GM04503 (cell line): ENCODE results near the gene NEAT1.

ENCODE experiments used
- DNase-seq: peaks from one replicate; pipeline ENCODE4 v3.0.0-alpha.2; 2012; ENCODE audit warnings: low read depth

NEAT1 gene

GRCh38 chr11:65421794-65422632 lies 585 bp upstream of the NEAT1 start:
- DNase-seq: peak; percentile 69

DNA sequence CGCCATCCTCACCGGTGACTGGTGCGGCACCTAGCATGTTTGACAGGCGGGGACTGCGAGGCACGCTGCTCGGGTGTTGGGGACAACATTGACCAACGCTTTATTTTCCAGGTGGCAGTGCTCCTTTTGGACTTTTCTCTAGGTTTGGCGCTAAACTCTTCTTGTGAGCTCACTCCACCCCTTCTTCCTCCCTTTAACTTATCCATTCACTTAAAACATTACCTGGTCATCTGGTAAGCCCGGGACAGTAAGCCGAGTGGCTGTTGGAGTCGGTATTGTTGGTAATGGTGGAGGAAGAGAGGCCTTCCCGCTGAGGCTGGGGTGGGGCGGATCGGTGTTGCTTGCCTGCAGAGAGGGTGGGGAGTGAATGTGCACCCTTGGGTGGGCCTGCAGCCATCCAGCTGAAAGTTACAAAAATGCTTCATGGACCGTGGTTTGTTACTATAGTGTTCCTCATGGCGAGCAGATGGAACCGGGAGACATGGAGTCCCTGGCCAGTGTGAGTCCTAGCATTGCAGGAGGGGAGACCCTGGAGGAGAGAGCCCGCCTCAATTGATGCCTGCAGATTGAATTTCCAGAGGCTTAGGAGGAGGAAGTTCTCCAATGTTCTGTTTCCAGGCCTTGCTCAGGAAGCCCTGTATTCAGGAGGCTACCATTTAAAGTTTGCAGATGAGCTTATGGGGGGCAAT lies 1.1 kb downstream of the NEAT1 start:
- no peak for DNase-seq

DNA sequence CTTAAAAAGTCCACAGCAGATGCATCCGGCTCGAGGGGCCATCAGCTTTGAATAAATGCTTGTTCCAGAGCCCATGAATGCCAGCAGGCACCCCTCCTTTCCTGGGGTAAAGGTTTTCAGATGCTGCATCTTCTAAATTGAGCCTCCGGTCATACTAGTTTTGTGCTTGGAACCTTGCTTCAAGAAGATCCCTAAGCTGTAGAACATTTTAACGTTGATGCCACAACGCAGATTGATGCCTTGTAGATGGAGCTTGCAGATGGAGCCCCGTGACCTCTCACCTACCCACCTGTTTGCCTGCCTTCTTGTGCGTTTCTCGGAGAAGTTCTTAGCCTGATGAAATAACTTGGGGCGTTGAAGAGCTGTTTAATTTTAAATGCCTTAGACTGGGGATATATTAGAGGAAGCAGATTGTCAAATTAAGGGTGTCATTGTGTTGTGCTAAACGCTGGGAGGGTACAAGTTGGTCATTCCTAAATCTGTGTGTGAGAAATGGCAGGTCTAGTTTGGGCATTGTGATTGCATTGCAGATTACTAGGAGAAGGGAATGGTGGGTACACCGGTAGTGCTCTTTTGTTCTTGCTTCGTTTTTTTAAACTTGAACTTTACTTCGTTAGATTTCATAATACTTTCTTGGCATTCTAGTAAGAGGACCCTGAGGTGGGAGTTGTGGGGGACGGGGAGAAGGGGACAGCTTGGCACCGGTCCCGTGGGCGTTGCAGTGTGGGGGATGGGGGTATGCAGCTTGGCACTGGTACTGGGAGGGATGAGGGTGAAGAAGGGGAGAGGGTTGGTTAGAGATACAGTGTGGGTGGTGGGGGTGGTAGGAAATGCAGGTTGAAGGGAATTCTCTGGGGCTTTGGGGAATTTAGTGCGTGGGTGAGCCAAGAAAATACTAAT lies 1.9 kb downstream of the NEAT1 start:
- DNase-seq: peak; percentile 16

GRCh38 chr11:65425105-65425970 lies 2.7 kb downstream of the NEAT1 start:
- DNase-seq: peak; percentile 27

DNA sequence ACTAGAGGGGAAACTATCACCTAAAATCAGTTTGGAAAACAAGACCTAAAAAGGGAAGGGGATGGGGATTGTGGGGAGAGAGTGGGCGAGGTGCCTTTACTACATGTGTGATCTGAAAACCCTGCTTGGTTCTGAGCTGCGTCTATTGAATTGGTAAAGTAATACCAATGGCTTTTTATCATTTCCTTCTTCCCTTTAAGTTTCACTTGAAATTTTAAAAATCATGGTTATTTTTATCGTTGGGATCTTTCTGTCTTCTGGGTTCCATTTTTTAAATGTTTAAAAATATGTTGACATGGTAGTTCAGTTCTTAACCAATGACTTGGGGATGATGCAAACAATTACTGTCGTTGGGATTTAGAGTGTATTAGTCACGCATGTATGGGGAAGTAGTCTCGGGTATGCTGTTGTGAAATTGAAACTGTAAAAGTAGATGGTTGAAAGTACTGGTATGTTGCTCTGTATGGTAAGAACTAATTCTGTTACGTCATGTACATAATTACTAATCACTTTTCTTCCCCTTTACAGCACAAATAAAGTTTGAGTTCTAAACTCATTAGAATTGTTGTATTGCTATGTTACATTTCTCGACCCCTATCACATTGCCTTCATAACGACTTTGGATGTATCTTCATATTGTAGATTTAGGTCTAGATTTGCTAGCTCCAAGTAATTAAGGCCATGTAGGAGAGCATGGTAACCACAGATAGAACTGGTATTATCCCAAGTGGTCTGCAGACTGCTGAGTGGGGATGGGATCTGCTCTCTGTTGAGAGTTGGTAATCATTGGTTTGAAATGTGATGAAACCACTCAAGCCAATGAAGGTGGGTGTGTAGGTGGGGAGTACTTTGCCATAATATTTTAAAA lies 3.6 kb downstream of the NEAT1 start:
- peak; percentile 43 for DNase-seq

DNA sequence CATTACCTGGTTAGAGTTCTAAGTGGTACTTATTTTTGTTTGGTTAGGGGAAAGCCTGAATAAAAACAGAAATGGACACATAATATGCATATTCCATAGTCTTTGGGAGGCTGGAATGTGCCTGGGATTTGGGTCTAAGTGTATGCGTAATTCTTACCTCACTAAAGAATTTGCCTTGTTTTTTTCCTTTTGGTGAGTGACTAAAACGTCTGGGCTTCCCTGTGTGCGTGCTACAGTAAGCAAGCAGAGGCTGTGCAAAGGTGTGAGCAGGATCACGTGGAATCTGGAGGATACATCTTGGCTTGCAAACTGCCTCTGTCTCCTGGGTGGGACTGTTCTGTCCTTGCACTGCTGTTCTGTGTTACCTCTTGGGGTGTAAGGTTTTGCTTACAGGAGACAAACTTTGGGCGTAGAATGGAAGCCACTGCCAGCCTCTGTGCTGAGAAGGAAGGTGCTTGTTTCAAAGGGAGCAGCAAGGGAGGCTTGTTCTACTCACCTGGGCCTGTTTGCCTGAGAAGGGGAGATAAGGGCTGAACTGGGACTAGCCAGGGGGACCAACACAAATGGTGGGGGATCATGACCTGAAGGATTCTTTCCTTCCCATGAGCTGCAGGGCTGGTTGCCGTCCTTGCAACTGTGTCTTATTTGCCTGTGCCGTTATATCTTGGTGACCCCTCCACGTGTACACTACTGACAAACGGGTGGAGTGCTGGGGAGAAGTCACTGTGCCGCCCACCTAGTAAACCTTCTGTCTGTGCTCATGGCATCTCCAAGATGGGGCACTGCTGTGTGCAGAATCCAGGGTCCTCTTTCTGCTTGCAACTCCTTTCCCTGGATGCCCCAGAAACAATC lies 4.5 kb downstream of the NEAT1 start:
- peak; percentile 44 for DNase-seq

GRCh38 chr11:65427691-65428577 lies 5.3 kb downstream of the NEAT1 start:
- DNase-seq: peak; percentile 57

DNA sequence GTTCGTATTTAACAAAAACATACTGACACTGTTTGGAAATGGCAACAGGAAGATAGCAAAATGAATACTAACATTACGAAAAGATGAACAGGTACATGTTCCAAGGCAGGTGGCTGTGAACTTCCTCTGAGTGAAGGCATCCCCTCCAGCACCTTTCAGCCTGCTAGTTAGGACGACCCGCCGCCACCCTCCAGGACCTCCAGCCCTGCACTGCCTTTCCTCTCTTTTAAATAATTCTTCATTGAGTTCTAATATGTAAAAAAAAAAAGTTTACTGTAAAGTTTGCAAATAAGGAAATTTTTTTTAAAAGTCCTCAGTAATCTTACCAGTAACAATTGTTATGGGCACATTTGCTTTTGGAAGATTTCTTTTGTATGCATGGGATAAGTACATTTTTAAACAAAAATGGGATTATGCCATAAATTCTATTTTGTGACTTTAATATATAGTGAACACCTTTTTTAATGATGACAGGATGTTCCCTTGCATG lies 6.0 kb downstream of the NEAT1 start:
- DNase-seq: no peak

DNA sequence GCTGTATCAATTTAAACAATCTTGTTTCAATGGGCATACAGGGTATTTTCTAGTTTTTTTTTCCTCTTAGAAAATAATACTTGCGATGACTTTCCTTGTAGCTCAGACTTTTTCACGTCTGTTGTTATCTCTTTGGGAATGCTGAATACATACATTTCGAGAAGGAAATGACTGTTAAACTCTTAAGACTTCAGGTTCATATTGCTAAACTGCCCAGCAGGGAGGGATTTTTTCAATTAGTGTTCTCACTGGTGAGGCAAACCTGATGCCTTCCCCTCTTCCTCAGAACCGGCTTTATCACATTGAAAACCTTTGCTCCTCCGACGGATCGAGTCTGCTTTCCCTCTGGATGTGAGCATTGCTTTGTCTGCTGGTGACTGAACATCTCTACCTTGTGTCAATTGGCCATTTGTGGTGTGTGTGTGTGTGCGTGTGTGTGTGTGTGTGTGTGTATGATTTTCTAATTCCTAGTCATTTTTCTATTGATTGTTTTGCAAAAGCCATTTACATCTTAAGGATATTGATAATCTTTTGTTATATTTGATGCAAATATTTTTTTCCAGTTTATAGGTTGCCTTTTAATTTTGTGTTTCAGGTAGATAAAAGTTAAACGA lies 6.6 kb downstream of the NEAT1 start:
- peak; percentile 54 for DNase-seq

GRCh38 chr11:65429724-65430405 lies 7.3 kb downstream of the NEAT1 start:
- DNase-seq: peak; percentile 60

DNA sequence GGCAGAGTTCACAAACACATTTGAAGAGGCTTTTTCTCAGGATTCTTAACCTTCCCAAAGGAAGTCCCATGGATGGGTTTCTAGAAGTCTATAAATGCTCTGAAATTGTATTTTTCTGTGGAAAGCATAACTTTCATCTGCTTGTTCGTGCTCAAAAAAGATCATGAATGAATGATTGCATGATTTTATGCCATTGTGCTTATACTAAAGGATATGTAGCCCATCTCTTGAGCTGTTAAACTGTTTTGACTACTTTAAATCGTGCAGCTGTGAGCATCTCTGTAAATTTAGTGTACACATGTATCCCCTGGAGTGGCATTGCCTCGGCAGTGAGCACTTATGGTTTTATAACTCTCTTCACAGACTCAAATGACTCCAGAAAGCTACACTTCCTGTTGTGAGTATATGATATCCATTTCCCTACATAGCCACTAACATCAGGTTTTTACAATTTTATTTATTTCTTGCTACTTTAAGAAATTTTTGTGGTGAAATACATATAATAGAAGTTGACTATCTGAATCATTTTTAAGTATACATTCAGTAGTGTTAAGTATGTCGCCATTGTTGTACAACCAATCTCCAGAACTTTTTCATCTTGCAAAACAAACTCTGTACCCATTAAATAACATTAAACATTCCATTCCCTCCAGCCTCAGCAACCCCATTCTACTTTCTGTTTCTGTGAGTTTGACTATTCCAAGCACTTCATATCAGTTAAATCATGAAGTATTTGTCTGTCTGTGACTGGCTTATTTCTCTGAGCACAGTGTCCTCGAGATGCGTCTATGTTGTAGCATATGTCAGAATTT lies 8.0 kb downstream of the NEAT1 start:
- DNase-seq: peak; percentile 41

- DNase-seq: peak; percentile 27
Measured at GRCh38 chr11:65431451-65432099, 9.0 kb downstream of the NEAT1 start.

DNA sequence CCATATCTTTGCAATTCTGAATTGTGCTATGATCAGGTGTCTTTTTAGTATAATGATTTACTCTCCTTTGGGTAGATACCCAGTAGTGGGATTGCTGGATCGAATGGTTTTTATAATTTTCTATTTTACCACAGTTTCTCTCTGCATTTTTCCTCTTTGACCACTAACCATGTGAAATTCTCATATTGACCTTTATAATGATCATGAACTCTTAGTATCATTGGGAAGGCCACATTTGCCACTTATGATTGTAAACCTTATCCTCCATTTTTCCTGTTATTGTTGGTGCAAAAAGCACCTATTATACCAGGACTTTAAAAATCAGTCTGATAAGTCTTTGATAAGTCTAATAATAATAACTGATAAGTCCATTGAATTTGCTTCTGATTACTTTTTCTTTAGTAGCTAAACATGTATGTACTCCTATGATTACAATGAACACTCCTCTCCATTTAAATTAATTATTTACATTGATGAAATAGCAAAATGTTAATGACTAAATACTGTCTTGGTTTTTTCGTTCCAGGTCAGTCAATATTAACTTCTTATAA lies 9.6 kb downstream of the NEAT1 start:
- DNase-seq: no peak

DNA sequence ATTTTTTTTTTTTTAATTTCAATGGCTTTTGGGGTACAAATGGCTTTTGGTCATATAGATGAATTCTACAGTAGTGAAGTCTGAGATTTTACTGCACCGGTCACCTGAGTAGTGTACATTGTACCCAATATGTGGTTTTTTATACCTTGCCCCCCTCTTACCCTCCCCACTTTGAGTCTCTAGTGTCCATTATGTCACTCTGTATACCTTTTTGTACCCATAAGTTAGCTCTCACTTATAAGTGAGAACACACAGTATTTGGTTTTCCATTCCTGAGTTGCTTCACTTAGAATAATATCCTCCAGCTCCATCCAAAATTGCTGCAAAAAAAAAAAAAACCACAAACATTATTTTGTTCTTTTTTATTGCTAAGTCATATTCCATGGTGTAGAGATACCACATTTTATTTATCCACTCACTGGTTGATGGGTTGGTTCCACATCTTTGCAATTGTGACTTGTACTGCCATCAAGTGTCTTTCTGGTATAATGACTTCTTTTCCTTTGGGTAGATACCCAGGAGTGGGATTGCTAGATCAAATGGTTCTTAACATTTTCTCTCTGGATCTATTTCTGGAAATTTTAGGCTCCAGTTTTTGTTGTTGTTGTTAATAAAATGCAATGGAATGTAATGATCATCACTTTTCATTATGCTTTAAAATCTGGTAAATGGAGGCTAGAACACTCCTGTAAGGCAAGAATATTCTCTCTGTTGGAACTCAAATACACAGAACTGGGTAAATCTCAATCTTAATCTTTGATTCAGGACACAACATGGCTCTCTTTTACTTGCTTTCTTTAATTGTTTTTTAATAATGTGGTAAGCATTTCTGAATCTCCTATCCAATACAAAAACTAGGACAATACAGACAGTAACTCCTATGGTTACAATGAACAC lies 10.3 kb downstream of the NEAT1 start:
- DNase-seq: no peak
